HL-60/S4 treated with phorbol 12-myristate 13-acetate at 8.2 ng/mL for 4 days and 3 days (cell line): ENCODE results near the gene CHST15.

ENCODE experiments used
- in situ Hi-C: fragments of 300-500 bp; cut with MboI; formaldehyde crosslinking; loops from 2 replicates; pipeline ENCODE4 v1.15.0; 2022; ENCODE audit warnings: low sequenced_read_pairs

The CHST15 gene

DNA sequence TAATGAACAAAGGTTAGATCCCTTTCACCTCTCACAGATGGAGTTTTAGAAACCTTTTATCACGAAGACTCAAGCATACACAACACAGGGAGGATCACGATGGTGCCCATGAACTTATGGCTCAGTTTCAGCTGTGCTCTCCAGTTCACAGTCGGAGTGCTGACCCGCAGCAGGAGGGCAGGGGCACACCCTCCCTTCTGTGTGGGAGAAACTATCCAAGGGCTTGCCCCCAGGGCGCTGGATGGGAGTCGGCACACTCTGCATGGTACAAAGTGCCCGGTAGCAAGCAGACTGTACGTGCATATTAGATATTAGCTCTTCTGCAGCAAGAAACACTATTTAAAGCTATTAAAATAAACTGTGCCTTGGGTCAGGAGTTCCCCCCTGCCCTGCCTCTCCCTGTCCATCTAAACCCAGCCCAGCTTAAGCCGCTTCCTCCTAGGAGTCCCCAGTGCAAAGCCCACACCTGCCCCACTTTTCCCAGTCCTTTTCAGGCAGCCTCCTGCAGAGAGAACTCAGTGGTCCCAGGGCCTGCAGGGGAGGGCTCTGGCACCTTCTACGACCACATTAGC lies 76.5 kb downstream of the CHST15 start:
- in situ Hi-C loops: no loop called here

- in situ Hi-C loops: no loop called here
Measured at GRCh38 chr10:124015991-124016390, 77.4 kb downstream of the CHST15 start.

- in situ Hi-C loops: no loop called here
Measured at GRCh38 chr10:124014416-124015154, 78.8 kb downstream of the CHST15 start.

DNA sequence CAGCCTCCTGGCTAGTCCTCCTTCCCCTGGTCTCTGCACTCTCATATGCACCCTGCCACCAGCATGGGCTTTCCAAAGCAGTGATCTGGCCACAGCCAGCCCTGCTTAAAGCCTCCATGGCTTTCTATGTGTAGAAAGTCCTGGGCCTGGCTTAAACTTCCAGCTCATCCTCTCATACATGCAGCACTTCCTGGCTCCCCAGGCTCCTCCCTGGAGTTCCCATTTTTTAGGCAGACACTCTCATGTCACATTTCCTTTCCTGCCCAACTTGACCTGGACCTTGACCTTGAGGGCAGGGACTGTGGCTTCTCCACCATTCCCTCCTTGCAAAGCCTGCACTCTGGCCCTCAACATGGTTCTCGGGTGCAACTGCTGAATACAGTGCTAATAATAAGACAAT lies 79.5 kb downstream of the CHST15 start:
- in situ Hi-C loops: no loop called here

DNA sequence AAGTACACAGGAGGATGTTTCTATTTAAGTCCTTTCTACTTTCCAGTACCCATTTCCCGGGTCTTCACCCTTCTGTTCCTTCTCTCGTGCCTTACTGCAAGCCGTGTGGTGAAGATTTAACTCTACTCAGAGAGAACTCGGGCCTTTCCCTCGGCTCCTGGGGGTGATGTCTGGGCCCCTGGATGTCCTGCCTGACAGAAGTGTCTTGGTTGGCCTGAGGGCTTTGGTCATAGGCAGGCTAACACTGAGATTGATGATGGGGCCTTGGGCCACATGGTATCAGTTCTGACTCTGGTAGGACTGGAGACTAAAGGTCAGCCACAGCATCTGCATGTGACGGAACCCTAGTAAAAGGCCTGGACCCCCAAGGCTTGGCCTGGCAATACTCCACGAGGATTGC lies 80.4 kb downstream of the CHST15 start:
- in situ Hi-C loops: no loop called here

GRCh38 chr10:124012583-124012982 lies 80.8 kb downstream of the CHST15 start:
- in situ Hi-C loops: no loop called here

DNA sequence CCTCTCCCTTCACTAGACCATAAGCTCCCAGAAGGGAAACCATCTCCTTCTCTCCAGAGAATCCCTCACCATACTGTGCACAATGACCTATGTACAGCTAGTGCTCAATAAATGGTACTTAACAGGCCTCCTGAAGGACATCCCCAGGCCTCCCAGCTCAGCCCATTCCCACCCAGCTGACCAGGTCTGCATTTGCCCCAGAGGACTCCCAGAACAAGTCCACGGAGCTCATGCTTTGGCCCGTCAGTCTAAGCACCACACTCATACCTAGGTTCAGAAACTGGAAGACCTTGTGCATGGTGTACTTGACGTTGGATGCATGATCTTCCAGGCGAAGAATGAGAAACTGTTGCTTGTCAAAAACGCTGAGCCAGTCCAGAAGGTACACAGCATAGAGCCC lies 81.3 kb downstream of the CHST15 start:
- in situ Hi-C loops: no loop called here

GRCh38 chr10:124011464-124011863 lies 81.9 kb downstream of the CHST15 start:
- in situ Hi-C loops: no loop called here

DNA sequence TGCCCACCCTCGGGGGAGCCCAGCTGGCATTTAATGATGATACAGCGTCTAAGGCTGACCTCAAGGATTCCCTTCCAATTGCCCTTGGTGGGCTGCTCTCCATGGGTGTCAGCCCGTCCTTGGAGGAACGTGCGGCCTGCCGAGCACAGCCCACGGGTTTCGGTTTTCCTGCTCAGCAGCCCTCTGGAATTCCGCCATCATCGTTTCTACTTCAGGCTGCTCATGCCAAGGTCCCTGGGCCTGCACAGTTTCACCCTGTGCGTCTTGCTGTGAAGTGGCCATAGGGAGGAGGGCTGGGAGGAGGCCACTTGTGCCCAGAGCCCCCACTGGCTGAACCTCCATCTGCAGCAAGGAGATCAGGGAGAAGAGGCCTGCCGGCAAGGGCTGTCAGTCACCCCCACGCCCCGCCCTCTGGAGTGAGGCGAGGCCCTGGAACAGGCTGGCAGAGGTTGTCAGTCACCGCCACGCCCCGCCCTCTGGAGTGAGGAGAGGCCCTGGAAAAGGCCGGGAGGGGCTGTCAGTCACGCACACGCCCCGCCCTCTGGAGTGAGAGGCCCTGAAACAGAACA lies 82.8 kb downstream of the CHST15 start:
- in situ Hi-C loops: no loop called here

- in situ Hi-C loops: no loop called here
Measured at GRCh38 chr10:124010024-124010423, 83.4 kb downstream of the CHST15 start.

GRCh38 chr10:124009231-124010015 lies 84.0 kb downstream of the CHST15 start:
- in situ Hi-C loops: no loop called here

DNA sequence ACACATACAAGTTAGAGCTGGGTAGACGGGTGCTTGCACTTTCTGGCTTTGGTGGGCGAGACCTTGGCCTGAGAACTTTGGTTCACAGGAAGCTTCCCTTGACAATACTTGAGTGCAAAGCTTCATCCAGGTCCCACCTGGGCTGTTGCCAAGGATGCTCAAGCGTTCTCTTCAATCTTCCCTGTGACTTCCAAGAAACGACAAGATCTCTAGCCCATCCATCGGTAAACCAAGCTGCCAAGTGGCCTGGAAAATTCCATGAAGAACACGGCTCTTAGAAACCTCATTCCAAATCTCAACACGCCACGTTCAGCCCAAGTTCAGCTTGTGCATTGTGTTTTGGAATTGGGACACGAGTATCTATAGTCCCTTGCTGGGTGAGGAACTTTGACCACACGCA lies 84.7 kb downstream of the CHST15 start:
- in situ Hi-C loops: no loop called here

DNA sequence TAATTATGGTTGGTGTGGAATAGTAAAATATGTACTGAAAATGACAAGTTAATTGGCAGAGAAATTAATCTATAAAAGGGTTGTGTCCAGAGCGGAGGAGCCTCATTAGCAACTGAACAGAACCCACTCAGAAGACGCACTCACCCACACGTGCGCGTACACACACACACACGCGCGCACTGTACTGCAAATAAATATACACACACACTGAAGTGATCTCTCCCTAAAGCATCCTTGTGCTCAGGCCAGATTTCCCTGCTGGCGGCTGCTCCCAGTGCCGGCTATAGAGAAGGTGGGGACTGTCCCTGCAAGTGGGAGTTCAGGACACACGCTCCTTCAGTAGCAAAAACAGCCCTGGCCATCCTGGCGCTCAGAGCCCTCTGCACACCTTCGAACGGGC lies 85.2 kb downstream of the CHST15 start:
- in situ Hi-C loops: no loop called here

- in situ Hi-C loops: no loop called here
Measured at GRCh38 chr10:124007773-124008145, 85.6 kb downstream of the CHST15 start.

GRCh38 chr10:124007102-124007772 lies 86.2 kb downstream of the CHST15 start:
- in situ Hi-C loops: no loop called here

DNA sequence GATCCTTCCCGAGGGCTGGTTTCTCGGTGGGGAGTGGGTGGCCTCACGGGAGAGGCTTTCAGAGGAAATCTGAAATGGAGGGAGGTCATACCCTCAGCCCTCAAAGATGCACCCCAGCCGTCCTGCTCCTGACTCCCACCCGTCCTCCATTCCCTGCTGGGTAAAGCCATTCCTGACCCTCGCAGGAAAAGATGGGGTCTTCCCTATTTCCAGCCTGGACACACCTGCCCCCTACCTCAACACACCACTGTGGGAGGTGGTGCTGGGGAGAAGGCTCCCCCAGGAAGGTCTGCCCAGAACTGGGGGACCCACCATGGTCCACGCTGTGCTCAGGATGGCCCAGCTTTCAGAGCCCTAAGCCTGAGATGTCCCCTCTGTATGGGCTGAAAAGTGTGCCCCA lies 86.9 kb downstream of the CHST15 start:
- in situ Hi-C loops: no loop called here

DNA sequence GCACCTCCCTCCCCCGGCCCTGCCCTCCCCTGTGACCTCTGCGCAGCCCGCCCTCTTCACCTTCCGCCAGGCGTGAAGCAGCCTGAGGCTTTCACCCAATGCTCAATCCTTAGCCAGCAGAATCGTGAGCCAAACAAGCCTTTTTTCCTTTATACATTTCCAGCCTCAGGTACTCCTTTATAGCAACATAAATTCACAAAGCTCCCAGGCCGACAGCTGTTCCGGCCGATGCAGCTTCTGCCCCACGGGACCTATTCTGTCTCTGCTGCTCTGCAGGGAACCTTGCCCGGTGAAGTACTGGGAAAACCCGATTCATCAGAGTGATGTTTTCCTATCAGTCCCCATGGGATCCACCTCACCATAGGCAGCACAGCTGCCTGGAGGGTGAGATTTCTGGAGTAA lies 87.4 kb downstream of the CHST15 start:
- in situ Hi-C loops: no loop called here

GRCh38 chr10:124005091-124005490 lies 88.3 kb downstream of the CHST15 start:
- in situ Hi-C loops: no loop called here

DNA sequence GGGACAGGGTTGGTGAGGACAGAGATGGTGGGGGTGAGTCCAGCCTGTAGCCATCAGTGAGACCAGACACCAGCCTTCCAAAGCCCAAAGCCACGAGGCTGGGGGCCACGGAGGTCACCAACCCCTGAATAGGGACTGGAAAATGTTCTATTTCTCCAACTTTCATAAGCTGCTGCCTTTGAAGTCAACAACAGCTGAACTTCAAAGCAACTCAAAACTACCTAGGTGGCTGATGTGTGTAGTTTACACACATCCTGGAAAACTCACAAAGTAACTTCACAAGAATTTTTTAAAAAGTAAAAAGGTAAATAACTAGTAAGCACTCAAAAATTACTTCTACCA lies 88.8 kb downstream of the CHST15 start:
- in situ Hi-C loops: no loop called here

DNA sequence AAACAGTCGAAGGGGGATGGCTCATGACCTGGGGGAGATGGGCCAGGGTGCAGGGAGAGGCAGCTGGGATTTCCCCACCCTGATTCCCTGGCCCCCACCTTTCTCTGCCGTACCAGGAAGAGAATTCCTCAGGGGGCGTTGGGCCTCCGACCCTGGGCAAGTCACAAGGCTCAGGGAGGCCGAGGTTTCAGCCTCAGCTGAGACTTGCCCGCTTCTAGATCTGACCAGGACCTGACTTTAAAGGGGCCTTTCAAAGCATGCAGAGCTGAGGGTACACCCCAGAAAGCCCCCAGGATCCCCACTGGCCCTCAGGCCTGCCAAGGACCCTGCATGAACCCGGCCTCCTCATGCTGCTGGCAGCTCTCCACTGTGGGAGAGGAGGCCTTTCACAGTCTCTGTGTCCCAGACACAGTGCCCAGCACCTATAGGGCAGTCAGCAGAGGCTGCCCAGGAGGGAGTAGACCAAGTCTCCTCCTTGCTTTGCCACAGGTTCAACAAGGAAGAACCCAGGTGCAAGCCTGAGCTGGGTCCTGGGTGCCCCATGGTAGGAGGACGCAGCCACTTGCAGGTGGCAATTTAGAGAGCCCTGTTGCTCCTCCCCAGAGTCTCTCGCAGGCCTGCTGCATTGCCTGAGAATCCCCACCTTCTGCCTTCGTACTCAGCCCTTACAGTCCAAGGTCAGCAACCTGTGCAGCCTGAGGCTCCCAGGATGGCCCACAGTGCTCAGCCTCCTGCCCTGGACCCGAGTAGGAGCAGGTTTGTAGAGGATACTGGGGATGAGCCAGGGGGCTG lies 89.3 kb downstream of the CHST15 start:
- in situ Hi-C loops: no loop called here

DNA sequence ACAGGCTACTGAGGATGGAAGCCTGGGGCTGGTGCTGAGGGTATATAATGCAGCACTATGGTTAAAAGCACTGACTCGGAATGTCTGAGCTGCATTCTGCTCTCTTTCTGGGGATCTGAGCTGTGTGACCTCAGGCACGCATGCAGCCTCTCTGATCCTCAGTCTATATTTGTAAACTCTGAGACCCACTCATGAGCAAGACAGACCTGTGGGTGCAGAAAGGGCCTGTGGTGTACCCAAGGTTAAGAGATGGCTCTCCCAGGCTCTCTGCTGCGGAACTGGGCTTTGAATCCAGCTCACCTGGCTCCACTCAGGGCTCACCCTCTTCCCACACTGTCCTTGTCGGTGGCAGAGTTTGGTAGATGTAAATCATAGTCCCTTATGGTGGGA lies 89.9 kb downstream of the CHST15 start:
- in situ Hi-C loops: no loop called here
